Stimulated activated CD8-positive, alpha-beta memory T cell treated with anti-CD3 and anti-CD28 coated beads, Interleukin-12 subunit alpha, Interleukin-12 subunit beta, amount 100 ng/mL, for 1 hour (primary cell): ENCODE measurements around the gene TRAK1.

Source experiments
- DNase-seq: peaks from one replicate; pipeline ENCODE4 v3.0.0-alpha.2; 2020; ENCODE audit warnings: low read depth

TRAK1 gene

GRCh38 chr3:42067326-42067725, 23.8 kb upstream of the TRAK1 start:
- no peak for DNase-seq

- DNase-seq: no peak
These were observed 22.7 kb upstream of the TRAK1 start for GRCh38 chr3:42068303-42069088.

GRCh38 chr3:42070089-42070488, 21.1 kb upstream of the TRAK1 start:
- no peak for DNase-seq

GRCh38 chr3:42070524-42070923, 20.6 kb upstream of the TRAK1 start:
- no peak for DNase-seq

- no peak for DNase-seq
These were observed 19.0 kb upstream of the TRAK1 start for GRCh38 chr3:42071904-42072812.

- DNase-seq: no peak
These were observed 18.3 kb upstream of the TRAK1 start for GRCh38 chr3:42072831-42073301.

- no peak for DNase-seq
These were observed 13.4 kb upstream of the TRAK1 start for GRCh38 chr3:42077785-42078184.

GRCh38 chr3:42078677-42079076, 12.5 kb upstream of the TRAK1 start:
- DNase-seq: no peak

- DNase-seq: no peak
These were observed 11.3 kb upstream of the TRAK1 start for GRCh38 chr3:42079701-42080452.

- DNase-seq: no peak
These were observed 10.7 kb upstream of the TRAK1 start for GRCh38 chr3:42080453-42080872.

- no peak for DNase-seq
These were observed 9.2 kb upstream of the TRAK1 start for GRCh38 chr3:42081838-42082473.

GRCh38 chr3:42084586-42084985, 6.6 kb upstream of the TRAK1 start:
- no peak for DNase-seq

- DNase-seq: no peak
These were observed 5.3 kb upstream of the TRAK1 start for GRCh38 chr3:42085641-42086376.

GRCh38 chr3:42088803-42089530, 2.2 kb upstream of the TRAK1 start:
- DNase-seq: no peak

GRCh38 chr3:42092006-42092405, 849 bp downstream of the TRAK1 start:
- DNase-seq: no peak

GRCh38 chr3:42094128-42094527, 3.0 kb downstream of the TRAK1 start:
- no peak for DNase-seq

- no peak for DNase-seq
These were observed 3.7 kb downstream of the TRAK1 start for GRCh38 chr3:42094691-42095391.

- no peak for DNase-seq
These were observed 4.4 kb downstream of the TRAK1 start for GRCh38 chr3:42095540-42095939.

- no peak for DNase-seq
These were observed 5.8 kb downstream of the TRAK1 start for GRCh38 chr3:42096796-42097565.
